ENCODE measurements around the gene GADD45B.
A peak's percentile ranks its signal among the peaks of the same experiment; 100 is the strongest.

GADD45B gene

DNA sequence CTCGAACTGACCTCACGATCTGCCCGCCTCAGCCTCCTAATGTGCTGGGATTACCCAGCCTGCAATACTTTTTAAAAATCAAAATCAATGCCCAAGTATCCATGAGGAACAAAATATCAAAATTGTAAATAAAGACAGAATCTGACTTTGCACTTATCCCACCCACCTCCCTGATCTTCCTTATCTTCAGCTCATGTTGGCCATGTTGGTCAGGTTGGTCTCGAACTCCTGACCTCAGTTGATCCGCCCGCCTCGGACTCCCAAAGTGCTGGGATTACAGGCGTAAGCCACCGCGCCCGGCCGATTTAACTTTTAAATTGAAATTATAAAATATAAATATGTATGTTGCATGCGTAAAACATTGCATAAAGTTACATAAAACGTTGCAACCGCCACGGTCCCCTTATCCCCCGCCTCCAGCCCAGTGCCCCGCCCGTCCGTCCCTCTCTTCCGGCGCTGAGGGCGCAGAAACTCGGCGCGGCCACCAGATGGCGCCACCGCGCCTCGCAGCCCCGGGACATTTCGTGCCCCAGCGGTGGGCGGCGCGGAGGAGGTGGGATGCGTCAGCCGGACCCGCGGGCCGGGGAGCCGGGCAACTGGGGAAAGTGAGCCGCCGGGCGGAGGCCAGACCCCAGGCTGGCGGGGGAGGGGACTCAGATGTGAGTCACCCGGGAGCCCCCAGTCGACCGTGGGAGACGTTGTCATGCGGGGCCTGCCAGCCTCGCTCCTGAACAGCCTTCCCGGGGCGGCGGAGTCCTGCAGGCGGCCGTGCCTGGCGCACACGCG is 1.5 kb upstream of the GADD45B start:
- TF ChIP-seq, protein P1, sequence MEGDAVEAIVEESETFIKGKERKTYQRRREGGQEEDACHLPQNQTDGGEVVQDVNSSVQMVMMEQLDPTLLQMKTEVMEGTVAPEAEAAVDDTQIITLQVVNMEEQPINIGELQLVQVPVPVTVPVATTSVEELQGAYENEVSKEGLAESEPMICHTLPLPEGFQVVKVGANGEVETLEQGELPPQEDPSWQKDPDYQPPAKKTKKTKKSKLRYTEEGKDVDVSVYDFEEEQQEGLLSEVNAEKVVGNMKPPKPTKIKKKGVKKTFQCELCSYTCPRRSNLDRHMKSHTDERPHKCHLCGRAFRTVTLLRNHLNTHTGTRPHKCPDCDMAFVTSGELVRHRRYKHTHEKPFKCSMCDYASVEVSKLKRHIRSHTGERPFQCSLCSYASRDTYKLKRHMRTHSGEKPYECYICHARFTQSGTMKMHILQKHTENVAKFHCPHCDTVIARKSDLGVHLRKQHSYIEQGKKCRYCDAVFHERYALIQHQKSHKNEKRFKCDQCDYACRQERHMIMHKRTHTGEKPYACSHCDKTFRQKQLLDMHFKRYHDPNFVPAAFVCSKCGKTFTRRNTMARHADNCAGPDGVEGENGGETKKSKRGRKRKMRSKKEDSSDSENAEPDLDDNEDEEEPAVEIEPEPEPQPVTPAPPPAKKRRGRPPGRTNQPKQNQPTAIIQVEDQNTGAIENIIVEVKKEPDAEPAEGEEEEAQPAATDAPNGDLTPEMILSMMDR (IDR thresholded peaks at IDR 0.05) = peak; percentile 97
- peak overlapping the region; percentile 88 for H3K4me3 ChIP-seq
- H3K27ac ChIP-seq = peak overlapping the region; percentile 85 to 96
- DNase-seq (ENCODE audit: low spot score) = peak; percentile 94

DNA sequence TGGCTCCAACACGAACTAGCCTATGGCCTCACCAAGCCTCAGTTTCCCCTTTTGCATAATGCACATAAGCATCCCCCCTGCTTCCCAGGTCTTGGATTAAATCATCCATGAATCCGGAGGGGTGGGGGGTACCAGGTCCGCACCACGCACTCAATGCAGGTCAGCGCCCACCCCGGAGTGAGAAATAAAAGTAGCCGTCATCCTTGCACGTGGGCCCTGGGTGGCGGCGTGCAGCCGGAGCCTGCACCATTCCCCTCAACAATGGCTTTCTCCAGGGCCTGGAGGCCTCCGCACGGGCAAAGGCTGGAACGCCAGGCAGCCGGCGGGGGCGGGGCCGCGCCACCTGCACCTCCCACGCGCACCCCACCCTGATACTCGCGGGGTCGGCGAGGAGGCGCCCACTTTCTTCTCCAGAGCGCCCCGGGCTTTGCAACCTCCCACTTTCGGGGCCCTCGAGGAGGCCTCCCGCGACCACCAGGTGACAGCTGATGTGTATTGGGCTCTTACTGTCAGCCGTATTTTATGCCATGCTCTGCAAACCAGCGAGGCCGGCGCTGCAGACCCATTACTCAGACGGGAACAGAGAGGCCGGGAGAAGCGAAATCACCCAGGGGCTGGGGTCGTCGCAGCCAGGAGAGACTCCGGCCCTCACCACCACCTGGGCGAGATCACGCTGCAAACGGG is 767 bp upstream of the GADD45B start:
- DNase-seq (ENCODE audit: low spot score) = peak; percentile 86
- H3K27ac ChIP-seq = peak overlapping the region; percentile 85 to 96
- TF ChIP-seq, protein P1 (IDR thresholded peaks at IDR 0.05) = no peak
- H3K4me3 ChIP-seq = peak overlapping the region; percentile 88

DNA sequence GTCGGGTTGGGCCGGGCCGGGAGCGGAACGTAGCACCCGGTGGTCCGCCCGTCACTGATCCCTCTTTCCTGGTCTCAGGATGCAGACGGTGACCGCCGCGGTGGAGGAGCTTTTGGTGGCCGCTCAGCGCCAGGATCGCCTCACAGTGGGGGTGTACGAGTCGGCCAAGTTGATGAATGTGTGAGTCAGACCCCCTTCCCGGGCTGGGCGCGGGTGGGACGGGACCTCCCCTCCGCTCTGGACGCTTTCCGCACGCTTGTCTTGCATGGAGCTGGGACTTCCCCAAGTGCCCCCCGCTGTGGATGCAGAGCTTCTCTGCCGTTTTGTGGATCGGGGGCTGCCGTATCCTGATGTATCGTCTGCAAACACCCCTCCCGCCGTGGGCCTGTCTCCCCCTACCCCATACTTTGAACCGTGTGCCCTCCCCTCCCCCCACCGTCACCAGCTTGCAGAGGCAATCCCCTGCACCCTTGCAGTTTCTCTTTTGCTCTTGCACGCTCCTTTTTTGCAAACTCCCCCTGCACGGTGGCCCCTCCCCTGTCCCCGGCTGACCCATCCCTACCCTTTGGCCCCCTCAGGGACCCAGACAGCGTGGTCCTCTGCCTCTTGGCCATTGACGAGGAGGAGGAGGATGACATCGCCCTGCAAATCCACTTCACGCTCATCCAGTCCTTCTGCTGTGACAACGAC is 669 bp downstream of the GADD45B start:
- TF ChIP-seq, protein P1 (IDR thresholded peaks at IDR 0.05) = no peak
- H3K27ac ChIP-seq = peak overlapping the region; percentile 88 to 96
- DNase-seq (ENCODE audit: low spot score) = peak; percentile 87

DNA sequence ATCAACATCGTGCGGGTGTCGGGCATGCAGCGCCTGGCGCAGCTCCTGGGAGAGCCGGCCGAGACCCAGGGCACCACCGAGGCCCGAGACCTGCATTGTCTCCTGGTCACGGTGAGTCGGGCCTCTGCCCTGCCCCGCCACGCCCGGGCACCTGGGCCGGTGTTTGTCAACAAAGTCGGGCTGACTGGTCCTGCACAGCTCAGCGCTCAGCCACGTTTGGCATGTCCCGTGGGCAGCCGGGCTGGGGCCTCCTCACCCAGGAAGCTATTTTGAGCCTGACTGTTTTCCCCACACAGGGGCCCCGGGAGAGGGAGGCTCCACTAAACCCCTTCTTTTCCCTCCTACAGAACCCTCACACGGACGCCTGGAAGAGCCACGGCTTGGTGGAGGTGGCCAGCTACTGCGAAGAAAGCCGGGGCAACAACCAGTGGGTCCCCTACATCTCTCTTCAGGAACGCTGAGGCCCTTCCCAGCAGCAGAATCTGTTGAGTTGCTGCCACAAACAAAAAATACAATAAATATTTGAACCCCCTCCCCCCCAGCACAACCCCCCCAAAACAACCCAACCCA is 1.3 kb downstream of the GADD45B start:
- TF ChIP-seq, protein P1 (IDR thresholded peaks at IDR 0.05) = no peak
- DNase-seq (ENCODE audit: low spot score) = no peak

More for the DNA sequence above, 669 bp downstream of the GADD45B start:
- H3K4me3 ChIP-seq = peak overlapping the region; percentile 88

DNA sequence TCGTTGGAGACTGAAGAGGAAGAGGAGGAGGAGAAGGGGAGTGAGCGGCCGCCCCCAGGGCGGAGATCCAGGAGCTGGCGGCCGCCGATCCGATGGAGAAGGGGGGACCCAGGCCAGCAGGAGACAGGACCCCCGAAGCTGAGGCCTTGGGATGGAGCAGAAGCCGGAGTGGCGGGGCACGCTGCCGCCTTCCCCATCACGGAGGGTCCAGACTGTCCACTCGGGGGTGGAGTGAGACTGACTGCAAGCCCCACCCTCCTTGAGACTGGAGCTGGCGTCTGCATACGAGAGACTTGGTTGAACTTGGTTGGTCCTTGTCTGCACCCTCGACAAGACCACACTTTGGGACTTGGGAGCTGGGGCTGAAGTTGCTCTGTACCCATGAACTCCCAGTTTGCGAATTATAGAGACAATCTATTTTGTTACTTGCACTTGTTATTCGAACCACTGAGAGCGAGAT is 1.8 kb downstream of the GADD45B start:
- Histone ChIP-seq H3K27ac (peak overlapping the region; percentile 88 to 96), H3K4me3 (peak overlapping the region; percentile 88)
- TF ChIP-seq, protein P1 (IDR thresholded peaks at IDR 0.05) = no peak
- no peak for DNase-seq (ENCODE audit: low spot score)

More for the DNA sequence above, 1.3 kb downstream of the GADD45B start:
- peak overlapping the region; percentile 88 for H3K4me3 ChIP-seq
- peak overlapping the region; percentile 88 to 96 for H3K27ac ChIP-seq

DNA sequence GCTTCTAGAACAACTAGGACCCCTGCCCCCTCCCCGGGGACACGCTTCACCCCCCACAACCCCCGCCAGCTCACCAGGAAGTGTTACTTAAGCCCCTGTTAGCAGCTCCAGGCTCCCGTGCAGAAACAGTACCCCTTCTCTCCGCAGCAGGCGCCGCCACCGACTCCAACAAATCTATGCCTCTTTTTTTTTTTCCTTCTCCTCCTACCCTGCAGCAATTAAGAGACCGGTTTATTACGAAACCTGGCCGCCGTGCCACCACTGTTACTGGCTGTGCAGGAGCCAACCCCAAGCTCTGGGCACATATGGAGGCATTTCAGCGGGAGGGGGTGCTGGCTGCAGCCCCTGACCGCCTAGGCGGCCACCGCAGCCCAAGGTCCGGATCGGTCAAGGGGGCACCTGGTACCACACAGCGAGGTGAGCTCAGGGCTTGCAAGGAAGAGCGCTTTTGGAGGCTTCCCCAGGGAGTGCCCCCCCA is 2.4 kb downstream of the GADD45B start:
- TF ChIP-seq, protein P1 (IDR thresholded peaks at IDR 0.05) = no peak
- Histone ChIP-seq H3K27ac (peak overlapping the region; percentile 88 to 96), H3K4me3 (peak overlapping the region; percentile 88)
- no peak for DNase-seq (ENCODE audit: low spot score)
